Astrocyte (in vitro differentiated cells and primary cell): ENCODE measurements around the gene FHIT.

Experiments
- CTCF ChIP-seq: IDR thresholded peaks from 2 replicates; pipeline ENCODE4 v1.5.1; 2011; ENCODE audit warnings: low read depth, mild to moderate bottlenecking, inconsistent platforms, low read length, moderate library complexity; ENCODE audit not compliant: insufficient read depth
- EZH2 ChIP-seq: IDR thresholded peaks from 2 replicates; pipeline ENCODE4 v1.6.1; 2012; ENCODE audit warnings: mild to moderate bottlenecking, low read length, inconsistent platforms; ENCODE audit not compliant: insufficient read depth

DNA sequence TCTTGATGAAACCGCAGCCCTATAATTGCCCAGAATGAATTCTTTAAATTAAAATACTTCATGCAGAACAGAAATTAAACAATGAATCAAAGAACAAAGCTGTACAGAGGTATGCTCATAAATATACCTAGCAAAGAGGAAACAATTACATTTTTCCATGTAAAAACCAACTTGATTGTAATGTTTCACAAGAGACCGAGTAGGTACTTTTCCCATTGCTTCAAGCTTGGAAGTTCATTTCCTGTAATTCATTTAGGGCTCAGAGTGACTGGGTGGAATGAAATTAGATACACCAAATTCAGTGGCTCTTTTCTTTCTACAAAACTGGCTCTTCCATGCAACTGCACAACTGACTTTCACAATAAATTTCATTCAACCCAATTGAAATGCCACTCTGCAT is 51.4 kb downstream of the FHIT start:
- no peak for TF ChIP-seq CTCF
- no peak for TF ChIP-seq EZH2
